ENCODE measurements around the gene VAC14. TPM values are rescaled to one million over a fixed set of nuclear protein-coding genes. Genes with fewer than 3 reads are reported as not detected.
A peak's percentile ranks its signal among the peaks of the same experiment; 100 is the strongest.

VAC14 gene
- total RNA-seq, 2 experiments from 2014 or later, result 23.0 to 23.6 TPM

- ChIA-PET POLR2A (no interaction called here), CTCF (no interaction called here)
- TF ChIP-seq CTCF (IDR thresholded peaks at IDR 0.05), result no peak
- DNase-seq (no peak), ATAC-seq (ENCODE audit: poor library complexity) (no peak)
- H3K4me3 ChIP-seq (ENCODE audit: low read length), result no peak overlapping the region
- H3K4me1 ChIP-seq (ENCODE audit: insufficient read depth, low read length), result no peaks in the 10 kb centered on the region
- H3K27me3 ChIP-seq (ENCODE audit: control insufficient read depth in 1 of 2, insufficient read depth in 2 of 2, low read length in 2 of 2), result no peaks in the 10 kb centered on the region
- peaks cover 14% of the 10 kb centered on the region for H3K36me3 ChIP-seq (ENCODE audit: insufficient read depth, low read length)
- peaks cover 16% of the 10 kb centered on the region for H3K36me3 Mint-ChIP-seq (ENCODE audit: low read depth)
- no peaks in the 10 kb centered on the region for H3K9me3 Mint-ChIP-seq
- H3K27ac Mint-ChIP-seq, result no peak overlapping the region
- peaks cover 4% of the 10 kb centered on the region for H3K4me1 Mint-ChIP-seq (ENCODE audit: low read depth)
- intact Hi-C loops (cut with DNase I, micrococcal nuclease), result no loop called here
- no peak overlapping the region for H3K4me3 Mint-ChIP-seq
- H3K27ac ChIP-seq (ENCODE audit: low read depth in 1 of 2, low read length in 2 of 2), result no peak overlapping the region
- H3K27me3 Mint-ChIP-seq, result no peaks in the 10 kb centered on the region
- no peaks in the 10 kb centered on the region for H3K9me3 ChIP-seq (ENCODE audit: control insufficient read depth in 1 of 2, insufficient read depth in 1 of 2, low read length in 2 of 2)
Measured at GRCh38 chr16:70709942-70710341, 91.0 kb downstream of the VAC14 start.

- POLR2A ChIA-PET, result no interaction called here
- Histone ChIP-seq H3K27ac (ENCODE audit: low read depth in 1 of 2, low read length in 2 of 2) (no peak overlapping the region), H3K36me3 (ENCODE audit: insufficient read depth, low read length) (peaks cover 14% of the 10 kb centered on the region), H3K9me3 (ENCODE audit: control insufficient read depth in 1 of 2, insufficient read depth in 1 of 2, low read length in 2 of 2) (no peaks in the 10 kb centered on the region), H3K4me3 (ENCODE audit: low read length) (no peak overlapping the region), H3K27me3 (ENCODE audit: control insufficient read depth in 1 of 2, insufficient read depth in 2 of 2, low read length in 2 of 2) (no peaks in the 10 kb centered on the region), H3K4me1 (ENCODE audit: insufficient read depth, low read length) (no peaks in the 10 kb centered on the region)
- Mint-ChIP-seq H3K4me1 (ENCODE audit: low read depth) (peaks cover 4% of the 10 kb centered on the region), H3K36me3 (ENCODE audit: low read depth) (peaks cover 16% of the 10 kb centered on the region), H3K27me3 (no peaks in the 10 kb centered on the region), H3K9me3 (no peaks in the 10 kb centered on the region), H3K27ac (no peak overlapping the region), H3K4me3 (no peak overlapping the region)
- CTCF ChIA-PET, result no interaction called here
- ATAC-seq (ENCODE audit: poor library complexity) (no peak), DNase-seq (no peak)
- no peak for TF ChIP-seq CTCF (IDR thresholded peaks at IDR 0.05)
- intact Hi-C loops (cut with DNase I, micrococcal nuclease), result no loop called here
Measured at GRCh38 chr16:70709457-70709856, 91.5 kb downstream of the VAC14 start.

GRCh38 chr16:70708366-70709246, 92.4 kb downstream of the VAC14 start:
- Mint-ChIP-seq H3K4me1 (ENCODE audit: low read depth) (peaks cover 4% of the 10 kb centered on the region), H3K36me3 (ENCODE audit: low read depth) (peaks cover 16% of the 10 kb centered on the region), H3K27ac (peak overlapping the region; percentile 14), H3K27me3 (no peaks in the 10 kb centered on the region), H3K9me3 (no peaks in the 10 kb centered on the region), H3K4me3 (no peak overlapping the region)
- no peaks in the 10 kb centered on the region for H3K27me3 ChIP-seq (ENCODE audit: control insufficient read depth in 1 of 2, insufficient read depth in 2 of 2, low read length in 2 of 2)
- POLR2A ChIA-PET, result no interaction called here
- no peaks in the 10 kb centered on the region for H3K4me1 ChIP-seq (ENCODE audit: insufficient read depth, low read length)
- ATAC-seq (ENCODE audit: poor library complexity) (no peak), DNase-seq (no peak)
- CTCF ChIA-PET, result no interaction called here
- TF ChIP-seq CTCF (IDR thresholded peaks at IDR 0.05), result no peak
- no peak overlapping the region for H3K4me3 ChIP-seq (ENCODE audit: low read length)
- intact Hi-C loops (cut with DNase I, micrococcal nuclease), result no loop called here
- peaks cover 14% of the 10 kb centered on the region for H3K36me3 ChIP-seq (ENCODE audit: insufficient read depth, low read length)
- H3K9me3 ChIP-seq (ENCODE audit: control insufficient read depth in 1 of 2, insufficient read depth in 1 of 2, low read length in 2 of 2), result no peaks in the 10 kb centered on the region
- no peak overlapping the region for H3K27ac ChIP-seq (ENCODE audit: low read depth in 1 of 2, low read length in 2 of 2)

All from CD4-positive, alpha-beta T cell (primary cell).